DOHH2 (cell line): ENCODE results near the gene TTC34.

ENCODE experiments used
- H3F3A ChIP-seq: fragments of 200-600 bp; sonication (generic), shearing (Covaris generic); 2 replicates; pipeline ENCODE4 v1.6.0; 2016; ENCODE audit warnings: antibody characterized with exemption, mild to moderate bottlenecking; ENCODE audit not compliant: control insufficient read depth, insufficient read depth
- H3K27ac ChIP-seq: fragments of 200-600 bp; sonication (generic); 2 replicates; pipeline ENCODE4 v1.5.1; 2014; ENCODE audit warnings: low read depth, mild to moderate bottlenecking, low read length, moderate library complexity
- H3K27me3 ChIP-seq: fragments of 200-600 bp; sonication (generic); 2 replicates; pipeline ENCODE4 v1.6.1; 2014; ENCODE audit warnings: mild to moderate bottlenecking, low read length, mixed read lengths; ENCODE audit not compliant: control insufficient read depth
- H3K36me3 ChIP-seq: fragments of 200-600 bp; sonication (generic); 2 replicates; pipeline ENCODE4 v1.6.1; 2014; ENCODE audit warnings: mild to moderate bottlenecking, low read length, moderate library complexity, mixed read lengths; ENCODE audit not compliant: control insufficient read depth
- H3K4me1 ChIP-seq: fragments of 200-600 bp; sonication (generic); 2 replicates; pipeline ENCODE4 v1.6.1; 2014; ENCODE audit warnings: mild to moderate bottlenecking, low read length, mixed read lengths; ENCODE audit not compliant: control insufficient read depth
- H3K4me2 ChIP-seq: fragments of 200-600 bp; sonication (generic); 2 replicates; pipeline ENCODE4 v1.6.0; 2014; ENCODE audit warnings: mild to moderate bottlenecking, low read length, moderate library complexity
- H3K4me3 ChIP-seq: fragments of 200-600 bp; sonication (generic); 2 replicates; pipeline ENCODE4 v1.5.1; 2014; ENCODE audit warnings: mild to moderate bottlenecking, low read length, mixed read lengths
- H3K79me2 ChIP-seq: fragments of 200-600 bp; sonication (generic); 2 replicates; pipeline ENCODE4 v1.6.1; 2014; ENCODE audit warnings: mild to moderate bottlenecking, low read length, mixed read lengths; ENCODE audit not compliant: control insufficient read depth
- H3K9me2 ChIP-seq: fragments of 200-600 bp; sonication (generic); replicated peaks from 2 replicates; pipeline ENCODE4 v1.6.1; 2014; ENCODE audit warnings: mild to moderate bottlenecking, low read length, mixed read lengths; ENCODE audit not compliant: control insufficient read depth
- H3K9me3 ChIP-seq: fragments of 200-600 bp; sonication (generic); 2 replicates; pipeline ENCODE4 v1.6.1; 2014; ENCODE audit warnings: antibody characterized with exemption, low read length, mixed read lengths; ENCODE audit not compliant: control insufficient read depth, insufficient read depth
- H4K20me1 ChIP-seq: fragments of 200-600 bp; sonication (generic); 2 replicates; pipeline ENCODE4 v1.6.0; 2014; ENCODE audit warnings: low read depth, mild to moderate bottlenecking, antibody characterized with exemption, low read length, moderate library complexity; ENCODE audit not compliant: control insufficient read depth, insufficient read depth
- CTCF ChIP-seq: fragments of 200-600 bp; sonication (generic); IDR thresholded peaks from one replicate; pipeline ENCODE4 v1.5.1; 2014; ENCODE audit warnings: antibody characterized with exemption, mild to moderate bottlenecking, low read depth, low read length; ENCODE audit not compliant: poor library complexity, severe bottlenecking
- EZH2phosphoT487 ChIP-seq: fragments of 200-600 bp; sonication (generic); IDR thresholded peaks from 2 replicates; pipeline ENCODE4 v1.6.1; 2017; ENCODE audit warnings: borderline replicate concordance, mild to moderate bottlenecking, antibody characterized with exemption, low read length, moderate library complexity, mixed read lengths

TTC34 gene

DNA sequence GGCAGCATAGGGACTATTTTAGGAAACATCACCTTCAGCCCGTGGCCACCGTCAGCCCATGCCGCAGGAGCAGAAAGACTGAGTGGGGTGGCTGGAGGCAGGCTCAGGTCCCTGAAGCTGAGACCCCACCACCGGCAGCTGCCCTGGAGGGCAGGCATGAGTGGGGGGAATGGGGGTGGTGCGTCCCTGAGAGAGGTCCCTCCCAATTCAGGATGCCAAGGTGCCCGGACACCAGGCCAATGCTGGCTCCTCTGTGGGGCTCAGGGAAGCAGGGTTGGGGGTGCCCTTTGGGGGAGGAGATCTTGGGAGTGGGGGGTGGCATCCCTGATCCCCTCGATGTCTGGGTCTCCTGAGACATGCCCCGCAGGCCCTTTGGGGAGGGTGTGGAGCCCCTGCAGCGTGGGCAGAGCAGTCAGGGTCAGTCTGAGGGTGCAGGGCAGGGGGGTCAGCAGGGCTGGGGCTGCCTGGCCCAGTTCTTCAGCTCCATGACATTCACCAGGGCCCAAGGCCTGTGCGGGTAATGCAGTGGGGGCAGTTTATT, 998 bp upstream of the TTC34 start:
- H3F3A ChIP-seq: no peaks in the 10 kb centered on the region
- H3K36me3 ChIP-seq: no peaks in the 10 kb centered on the region
- no peaks in the 10 kb centered on the region for H3K79me2 ChIP-seq
- no peak overlapping the region for H3K4me3 ChIP-seq
- H3K9me2 ChIP-seq: no peaks in the 10 kb centered on the region
- no peaks in the 10 kb centered on the region for H3K27me3 ChIP-seq
- H4K20me1 ChIP-seq: no peaks in the 10 kb centered on the region
- no peak overlapping the region for H3K4me2 ChIP-seq
- H3K4me1 ChIP-seq: no peaks in the 10 kb centered on the region
- H3K9me3 ChIP-seq: no peaks in the 10 kb centered on the region
- no peak for TF ChIP-seq EZH2phosphoT487
- no peak for TF ChIP-seq CTCF
- no peak overlapping the region for H3K27ac ChIP-seq

DNA sequence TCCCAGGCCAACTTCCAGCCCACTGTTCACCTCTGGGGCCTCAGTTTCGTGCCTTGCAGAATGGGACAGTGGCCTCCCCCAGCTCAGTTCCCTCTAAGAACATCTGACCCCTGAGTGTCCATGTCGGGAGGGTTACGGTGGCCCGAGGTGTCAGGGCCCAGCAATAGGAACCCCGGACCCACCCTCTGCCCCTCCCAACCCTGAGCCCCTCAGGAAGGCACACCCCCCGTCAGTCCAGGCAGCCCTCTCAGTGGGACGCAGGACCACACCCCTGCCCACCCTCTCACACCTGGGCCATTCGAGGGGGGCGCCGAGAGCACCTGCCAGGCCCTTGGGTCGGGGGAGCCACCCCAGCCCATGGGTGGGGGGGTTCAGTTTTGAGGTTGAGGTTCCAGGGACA, 447 bp downstream of the TTC34 start:
- Histone ChIP-seq H3K9me2 (no peaks in the 10 kb centered on the region), H3K4me2 (no peak overlapping the region), H3K36me3 (no peaks in the 10 kb centered on the region), H3K4me1 (no peaks in the 10 kb centered on the region), H3F3A (no peaks in the 10 kb centered on the region), H3K27me3 (no peaks in the 10 kb centered on the region), H4K20me1 (no peaks in the 10 kb centered on the region), H3K4me3 (no peak overlapping the region), H3K9me3 (no peaks in the 10 kb centered on the region), H3K79me2 (no peaks in the 10 kb centered on the region), H3K27ac (no peak overlapping the region)
- TF ChIP-seq EZH2phosphoT487 (no peak), CTCF (no peak)

GRCh38 chr1:2800664-2801045, 838 bp downstream of the TTC34 start:
- Histone ChIP-seq H3K9me3 (no peaks in the 10 kb centered on the region), H3F3A (no peaks in the 10 kb centered on the region), H3K27ac (no peak overlapping the region), H3K79me2 (no peaks in the 10 kb centered on the region), H3K27me3 (no peaks in the 10 kb centered on the region), H3K4me2 (no peak overlapping the region), H3K36me3 (no peaks in the 10 kb centered on the region), H3K4me1 (no peaks in the 10 kb centered on the region), H3K4me3 (no peak overlapping the region), H3K9me2 (no peaks in the 10 kb centered on the region), H4K20me1 (no peaks in the 10 kb centered on the region)
- TF ChIP-seq CTCF (no peak), EZH2phosphoT487 (no peak)
